Upper lobe of right lung (tissue), 1 donor: ENCODE data around the gene TBL1X. TPM values are rescaled to one million over a fixed set of nuclear protein-coding genes. Genes with fewer than 3 reads are reported as not detected.

Experiments used
- ATAC-seq: fragments of 200-7000 bp; cut with Tn5 transposase; one replicate; pipeline ENCODE4 v1.9.1; 2020; ENCODE audit warnings: mild to moderate bottlenecking, moderate library complexity
- DNase-seq: peaks from one replicate; pipeline ENCODE4 v3.0.0-alpha.2; 2020
- H3K27ac ChIP-seq: fragments of 200-600 bp; one replicate; pipeline ENCODE4 v1.8.0; 2022
- H3K27me3 ChIP-seq: fragments of 200-600 bp; one replicate; pipeline ENCODE4 v1.8.0; 2022; ENCODE audit warnings: mild to moderate bottlenecking
- H3K36me3 ChIP-seq: fragments of 200-600 bp; one replicate; pipeline ENCODE4 v1.8.0; 2022
- H3K4me1 ChIP-seq: fragments of 200-600 bp; one replicate; pipeline ENCODE4 v1.8.0; 2022
- H3K4me3 ChIP-seq: fragments of 200-600 bp; one replicate; pipeline ENCODE4 v1.8.0; 2022; ENCODE audit warnings: mild to moderate bottlenecking
- H3K9me3 ChIP-seq: fragments of 200-600 bp; one replicate; pipeline ENCODE4 v1.8.0; 2022
- CTCF ChIP-seq: fragments of 200-600 bp; IDR thresholded peaks from one replicate; pipeline ENCODE4 v1.8.0; 2022; ENCODE audit warnings: antibody characterized with exemption
- intact Hi-C: fragments of 100-400 bp; cut with DNase I; formaldehyde crosslinking; loops from one replicate; pipeline ENCODE4 v1.11.0; 2022
- total RNA-seq: library from RNA; stranded (reverse); fragmentation: NEBNext Ultra II Directional; extraction: Animal tissue kit (Norgen Biotek cat#: 25700); gene quantifications from one replicate; pipeline ENCODE4 v1.2.1, GENCODE V29; 2021
- donor health status: DM: no; HTN: yes; CAD: no; lungs with severe emphysema.

TBL1X gene
- total RNA-seq, 1 donor from 2014 or later = 18.4 TPM

- no peaks in the 10 kb centered on the region for H3K27me3 ChIP-seq
- TF ChIP-seq CTCF = no peak
- no peaks in the 10 kb centered on the region for H3K4me1 ChIP-seq
- DNase-seq = no peak
- H3K4me3 ChIP-seq = no peak overlapping the region
- intact Hi-C loops = no loop called here
- no peaks in the 10 kb centered on the region for H3K9me3 ChIP-seq
- no peak for ATAC-seq
- no peak overlapping the region for H3K27ac ChIP-seq
- H3K36me3 ChIP-seq = no peaks in the 10 kb centered on the region
Observed at GRCh38 chrX:9644335-9644734, 179.5 kb downstream of the TBL1X start.

GRCh38 chrX:9646471-9647224 is 181.8 kb downstream of the TBL1X start:
- DNase-seq (no peak), ATAC-seq (no peak)
- no peaks in the 10 kb centered on the region for H3K9me3 ChIP-seq
- no peaks in the 10 kb centered on the region for H3K4me1 ChIP-seq
- H3K27me3 ChIP-seq = no peaks in the 10 kb centered on the region
- intact Hi-C loops = no loop called here
- no peaks in the 10 kb centered on the region for H3K36me3 ChIP-seq
- no peak overlapping the region for H3K4me3 ChIP-seq
- TF ChIP-seq CTCF = no peak
- no peak overlapping the region for H3K27ac ChIP-seq

GRCh38 chrX:9647431-9647830 is 182.6 kb downstream of the TBL1X start:
- intact Hi-C loops = no loop called here
- no peaks in the 10 kb centered on the region for H3K9me3 ChIP-seq
- ATAC-seq = no peak
- no peaks in the 10 kb centered on the region for H3K27me3 ChIP-seq
- H3K4me3 ChIP-seq = no peak overlapping the region
- DNase-seq = no peak
- no peaks in the 10 kb centered on the region for H3K4me1 ChIP-seq
- no peaks in the 10 kb centered on the region for H3K36me3 ChIP-seq
- TF ChIP-seq CTCF = no peak
- no peak overlapping the region for H3K27ac ChIP-seq

GRCh38 chrX:9650091-9650490 is 185.2 kb downstream of the TBL1X start:
- no peak for ATAC-seq
- Histone ChIP-seq H3K27me3 (no peaks in the 10 kb centered on the region), H3K4me1 (no peaks in the 10 kb centered on the region), H3K4me3 (no peak overlapping the region), H3K27ac (no peak overlapping the region), H3K36me3 (no peaks in the 10 kb centered on the region), H3K9me3 (no peaks in the 10 kb centered on the region)
- DNase-seq = no peak
- intact Hi-C loops = no loop called here
- TF ChIP-seq CTCF = no peak

GRCh38 chrX:9651737-9652136 is 186.9 kb downstream of the TBL1X start:
- Histone ChIP-seq H3K36me3 (no peaks in the 10 kb centered on the region), H3K27me3 (no peaks in the 10 kb centered on the region), H3K27ac (no peak overlapping the region), H3K4me3 (no peak overlapping the region), H3K9me3 (no peaks in the 10 kb centered on the region), H3K4me1 (no peaks in the 10 kb centered on the region)
- intact Hi-C loops = no loop called here
- no peak for DNase-seq
- ATAC-seq = no peak
- TF ChIP-seq CTCF = no peak

GRCh38 chrX:9654929-9655328 is 190.1 kb downstream of the TBL1X start:
- no peaks in the 10 kb centered on the region for H3K4me1 ChIP-seq
- H3K9me3 ChIP-seq = no peaks in the 10 kb centered on the region
- ATAC-seq (no peak), DNase-seq (no peak)
- H3K4me3 ChIP-seq = no peak overlapping the region
- intact Hi-C loops = no loop called here
- no peak overlapping the region for H3K27ac ChIP-seq
- no peak for TF ChIP-seq CTCF
- no peaks in the 10 kb centered on the region for H3K36me3 ChIP-seq
- no peaks in the 10 kb centered on the region for H3K27me3 ChIP-seq
